ENCODE data around the gene BUD31.

DNA sequence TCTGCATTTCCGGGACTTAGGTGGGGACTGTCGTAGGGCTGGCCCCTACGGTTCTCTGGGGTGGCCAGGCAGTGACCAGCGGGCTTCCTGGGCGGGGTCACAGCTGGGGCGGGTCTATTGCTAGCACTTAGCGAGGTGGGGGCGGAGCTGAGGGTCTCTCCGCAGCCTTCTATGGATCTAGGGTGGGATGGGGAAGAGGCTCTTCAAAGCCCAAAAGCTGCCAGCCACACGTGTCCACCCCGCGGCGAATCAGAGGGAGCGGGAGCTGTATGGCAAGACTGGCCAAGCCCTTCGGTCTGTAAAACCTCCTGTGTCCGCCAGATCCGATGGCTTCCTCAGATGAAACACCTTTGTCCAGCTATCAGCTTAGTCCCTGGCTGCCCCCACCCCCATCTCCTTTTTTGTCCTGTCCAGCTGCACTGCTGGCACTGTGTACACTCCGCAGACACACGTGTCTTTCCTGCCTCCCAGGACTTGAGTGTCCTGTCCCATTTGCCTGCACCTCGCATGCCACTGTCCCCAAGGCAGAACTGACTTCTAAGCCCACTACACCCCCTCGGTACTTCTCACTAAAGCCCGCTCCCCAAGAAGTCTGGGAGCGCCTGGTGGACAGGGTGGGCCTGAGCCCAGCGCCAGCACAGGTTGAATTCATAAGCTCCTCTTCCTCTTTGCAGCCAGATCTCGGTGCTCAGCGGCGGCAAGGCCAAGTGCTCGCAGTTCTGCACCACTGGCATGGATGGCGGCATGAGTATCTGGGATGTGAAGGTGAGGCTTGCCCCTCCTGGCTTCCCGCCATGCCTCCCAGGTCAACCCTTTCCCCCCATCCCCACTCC is 15.2 kb upstream of the BUD31 start:
- TF ChIP-seq POLR2A (IDR thresholded peaks at IDR 0.05) (no peak), POLR2AphosphoS5 (IDR thresholded peaks at IDR 0.05) (no peak)
- TF ChIP-seq, protein P1, sequence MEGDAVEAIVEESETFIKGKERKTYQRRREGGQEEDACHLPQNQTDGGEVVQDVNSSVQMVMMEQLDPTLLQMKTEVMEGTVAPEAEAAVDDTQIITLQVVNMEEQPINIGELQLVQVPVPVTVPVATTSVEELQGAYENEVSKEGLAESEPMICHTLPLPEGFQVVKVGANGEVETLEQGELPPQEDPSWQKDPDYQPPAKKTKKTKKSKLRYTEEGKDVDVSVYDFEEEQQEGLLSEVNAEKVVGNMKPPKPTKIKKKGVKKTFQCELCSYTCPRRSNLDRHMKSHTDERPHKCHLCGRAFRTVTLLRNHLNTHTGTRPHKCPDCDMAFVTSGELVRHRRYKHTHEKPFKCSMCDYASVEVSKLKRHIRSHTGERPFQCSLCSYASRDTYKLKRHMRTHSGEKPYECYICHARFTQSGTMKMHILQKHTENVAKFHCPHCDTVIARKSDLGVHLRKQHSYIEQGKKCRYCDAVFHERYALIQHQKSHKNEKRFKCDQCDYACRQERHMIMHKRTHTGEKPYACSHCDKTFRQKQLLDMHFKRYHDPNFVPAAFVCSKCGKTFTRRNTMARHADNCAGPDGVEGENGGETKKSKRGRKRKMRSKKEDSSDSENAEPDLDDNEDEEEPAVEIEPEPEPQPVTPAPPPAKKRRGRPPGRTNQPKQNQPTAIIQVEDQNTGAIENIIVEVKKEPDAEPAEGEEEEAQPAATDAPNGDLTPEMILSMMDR (IDR thresholded peaks at IDR 0.05): no peak
